Measurements from ENCODE around the gene HOXC13.

Gene HOXC13

GRCh38 chr12:53982648-53983567 lies 44.3 kb downstream of the HOXC13 start:
- DNase-seq: no peak

DNA sequence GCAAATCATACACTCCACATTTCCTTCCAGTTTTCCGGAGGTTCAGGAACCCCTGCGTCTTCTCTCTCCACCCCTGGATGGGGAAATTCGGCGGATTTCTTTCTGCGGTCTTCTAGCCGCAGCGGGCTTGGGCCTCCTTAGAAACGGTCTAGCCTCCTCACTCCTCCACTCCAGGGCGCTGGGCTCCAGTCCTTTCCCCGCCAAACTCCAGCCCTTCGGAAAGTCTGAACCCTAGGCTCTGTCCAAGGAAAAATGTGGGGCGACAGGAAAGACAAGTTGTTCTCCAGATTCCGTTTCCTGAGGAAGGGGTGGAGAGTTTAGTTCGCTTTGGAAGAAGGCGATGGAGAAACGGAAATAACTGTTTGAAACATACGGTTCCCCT lies 44.9 kb downstream of the HOXC13 start:
- no peak for DNase-seq

- no peak for DNase-seq
Measured at GRCh38 chr12:53983950-53984572, 45.4 kb downstream of the HOXC13 start.

- DNase-seq: peak; percentile 95
Measured at GRCh38 chr12:53984901-53985691, 46.5 kb downstream of the HOXC13 start, which contains the start of gene HOXC10. HOXC10 (plus strand) TSS chr12:53985146; CDS start chr12:53985260, 114 bp downstream.

GRCh38 chr12:53985692-53985993 lies 47.0 kb downstream of the HOXC13 start:
- DNase-seq: no peak

GRCh38 chr12:53985994-53986685 lies 47.5 kb downstream of the HOXC13 start:
- no peak for DNase-seq

DNA sequence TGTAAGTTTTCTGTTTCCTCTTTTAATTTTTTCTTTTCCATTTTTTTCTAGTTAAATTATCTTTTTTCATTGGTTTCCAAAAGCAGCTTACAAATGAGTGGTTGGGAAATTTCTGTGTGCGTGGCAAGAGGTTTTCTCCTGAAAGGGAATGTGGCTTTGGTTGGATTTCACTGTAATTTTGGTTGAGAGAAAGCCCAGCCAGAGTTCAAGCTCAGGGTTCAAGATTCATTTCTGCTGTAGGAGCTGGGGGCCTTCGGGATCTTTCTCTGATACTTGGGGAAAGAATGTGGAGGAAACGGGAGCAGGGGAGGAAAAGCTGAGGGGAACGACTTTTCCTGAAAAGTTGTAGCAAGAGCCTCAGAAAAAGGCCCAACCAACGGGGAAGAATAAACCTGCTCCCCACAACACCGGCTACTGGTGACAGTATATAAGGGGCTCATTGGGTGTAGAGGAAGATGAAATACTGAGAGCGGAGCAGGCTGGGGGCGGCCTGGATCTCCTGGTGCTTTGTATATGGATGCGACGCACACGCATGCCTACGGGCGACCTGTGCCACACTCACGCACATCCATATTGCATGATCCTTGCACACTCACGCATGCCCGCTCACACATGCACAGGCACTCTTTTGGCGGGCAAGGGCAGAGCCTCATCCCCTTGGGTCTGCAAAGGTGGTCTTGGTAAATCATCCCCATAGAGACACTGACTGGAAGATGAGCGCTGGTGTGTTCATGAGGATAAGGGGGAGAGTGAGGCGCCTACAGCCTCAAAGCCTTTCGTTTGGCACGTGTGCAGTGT lies 48.3 kb downstream of the HOXC13 start:
- DNase-seq: no peak

- DNase-seq: no peak
Measured at GRCh38 chr12:53987787-53988230, 49.2 kb downstream of the HOXC13 start.

DNA sequence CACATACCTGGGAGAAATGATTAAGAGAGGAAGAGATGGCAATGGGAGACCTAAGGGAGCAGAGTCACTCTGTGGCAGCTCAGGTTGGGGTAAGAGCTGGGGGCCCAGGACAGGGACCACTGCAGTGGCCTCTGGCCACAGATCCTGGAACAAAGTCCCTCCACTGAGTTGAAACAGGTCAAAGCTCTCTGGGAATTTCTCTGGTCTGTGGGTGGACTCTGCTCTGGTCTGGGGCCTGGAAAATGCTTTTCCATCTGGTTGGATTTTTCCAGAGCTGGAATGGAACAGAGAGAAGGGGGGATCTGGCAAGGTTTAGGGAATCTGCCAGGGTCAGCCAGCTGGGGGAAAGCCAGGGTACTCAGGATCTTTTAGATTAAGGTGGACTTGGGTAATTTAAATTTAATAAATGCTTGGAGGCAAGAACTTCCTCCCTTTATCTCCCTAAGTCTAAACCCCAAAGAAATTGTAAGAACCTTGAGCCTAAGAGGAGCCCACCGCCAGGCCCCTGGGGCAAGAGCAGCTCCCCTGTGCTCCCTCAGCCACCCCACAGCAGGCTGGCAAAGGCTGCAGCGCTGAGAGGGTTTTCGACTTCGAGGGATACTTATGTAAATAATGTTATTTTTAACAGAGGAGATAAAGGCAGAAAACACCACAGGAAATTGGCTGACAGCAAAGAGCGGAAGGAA lies 50.1 kb downstream of the HOXC13 start:
- DNase-seq: no peak

DNA sequence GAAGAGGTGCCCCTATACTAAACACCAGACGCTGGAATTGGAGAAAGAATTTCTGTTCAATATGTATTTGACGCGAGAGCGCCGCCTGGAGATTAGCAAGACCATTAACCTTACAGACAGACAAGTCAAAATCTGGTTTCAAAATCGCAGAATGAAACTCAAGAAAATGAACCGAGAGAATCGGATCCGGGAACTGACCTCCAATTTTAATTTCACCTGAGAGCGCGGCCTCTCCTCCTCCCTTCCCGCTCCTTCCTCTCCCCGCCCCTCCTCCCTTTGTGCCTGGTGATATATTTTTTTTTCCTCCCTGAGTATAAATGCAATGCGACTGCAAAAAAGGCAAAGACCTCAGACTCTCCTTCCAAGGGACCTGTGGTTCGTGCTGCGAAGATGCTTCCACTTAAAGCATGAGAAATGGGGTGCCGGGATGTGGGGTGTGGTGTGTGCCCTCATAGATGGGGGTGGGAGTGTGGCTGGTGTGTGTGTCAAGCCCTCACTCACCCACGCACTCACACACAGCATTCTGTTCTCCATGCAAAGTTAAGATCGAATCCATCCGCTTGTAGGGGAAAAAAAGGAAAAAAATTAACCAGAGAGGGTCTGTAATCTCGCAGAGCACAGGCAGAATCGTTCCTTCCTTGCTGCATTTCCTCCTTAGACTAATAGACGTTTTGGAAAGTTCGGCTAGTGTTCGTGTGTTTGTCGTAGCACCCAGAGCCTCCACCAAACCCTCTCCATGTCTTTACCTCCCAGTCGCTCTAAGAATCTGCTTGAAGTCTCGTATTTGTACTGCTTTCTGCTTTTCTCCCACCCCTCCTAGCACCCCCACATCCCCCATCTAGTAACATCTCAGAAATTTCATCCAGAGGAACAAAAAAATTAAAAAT lies 50.8 kb downstream of the HOXC13 start:
- DNase-seq: peak; percentile 50

DNA sequence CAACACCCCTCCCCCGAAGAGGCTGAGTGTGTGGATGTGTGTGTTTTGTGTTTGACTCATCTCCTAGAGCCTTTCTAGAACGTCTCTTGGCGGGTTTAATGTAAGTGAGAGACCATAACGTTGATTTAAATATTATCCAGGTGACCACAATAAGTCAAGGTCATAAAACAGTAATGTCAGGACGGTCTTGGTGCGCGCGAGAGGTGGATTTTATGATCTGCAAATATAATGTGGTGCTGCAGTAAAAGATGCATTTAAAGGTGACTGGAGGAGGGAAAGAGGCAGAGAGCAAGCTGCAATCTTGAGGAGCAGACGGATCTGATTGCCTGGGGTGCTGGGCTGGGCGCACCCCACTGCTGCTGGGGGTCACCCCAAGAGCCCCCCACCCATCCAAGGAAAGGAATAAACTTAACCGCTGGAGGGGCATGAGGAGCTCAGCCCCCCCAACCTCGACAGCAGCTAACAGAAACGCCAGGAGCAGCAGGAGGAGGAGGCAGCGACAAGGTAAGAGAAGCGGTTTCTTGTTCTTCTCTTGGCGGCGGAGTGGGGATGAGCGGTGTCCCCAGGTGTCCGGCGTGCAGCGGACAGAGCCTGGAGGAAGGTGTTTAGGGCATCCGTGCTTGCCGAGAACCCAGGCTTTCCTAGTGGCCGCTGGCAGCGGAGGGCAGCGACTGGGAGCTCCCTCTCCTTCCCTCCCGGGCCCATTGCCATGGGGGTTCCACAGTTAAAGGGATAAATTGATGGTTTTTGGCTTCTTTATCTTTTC lies 51.9 kb downstream of the HOXC13 start:
- no peak for DNase-seq

DNA sequence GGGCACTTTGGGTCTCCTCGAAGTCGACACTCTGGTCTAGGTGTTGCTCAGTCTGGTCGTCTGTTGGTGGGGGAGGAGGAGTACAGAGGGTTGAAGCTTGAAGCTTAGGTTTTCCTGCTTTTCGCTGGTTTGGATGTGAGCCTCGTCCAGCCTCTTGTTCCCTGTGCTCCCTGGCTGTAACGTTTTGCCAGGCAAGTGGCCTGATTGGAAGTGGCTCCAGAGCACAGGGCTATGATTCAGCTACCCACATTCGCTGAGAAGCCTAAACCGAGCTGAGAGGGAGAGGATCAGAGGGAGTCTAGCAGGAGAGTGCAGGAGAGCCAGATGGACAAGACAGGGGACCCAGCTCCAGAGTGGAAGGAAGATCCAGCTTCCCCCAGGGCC lies 52.4 kb downstream of the HOXC13 start:
- no peak for DNase-seq

DNA sequence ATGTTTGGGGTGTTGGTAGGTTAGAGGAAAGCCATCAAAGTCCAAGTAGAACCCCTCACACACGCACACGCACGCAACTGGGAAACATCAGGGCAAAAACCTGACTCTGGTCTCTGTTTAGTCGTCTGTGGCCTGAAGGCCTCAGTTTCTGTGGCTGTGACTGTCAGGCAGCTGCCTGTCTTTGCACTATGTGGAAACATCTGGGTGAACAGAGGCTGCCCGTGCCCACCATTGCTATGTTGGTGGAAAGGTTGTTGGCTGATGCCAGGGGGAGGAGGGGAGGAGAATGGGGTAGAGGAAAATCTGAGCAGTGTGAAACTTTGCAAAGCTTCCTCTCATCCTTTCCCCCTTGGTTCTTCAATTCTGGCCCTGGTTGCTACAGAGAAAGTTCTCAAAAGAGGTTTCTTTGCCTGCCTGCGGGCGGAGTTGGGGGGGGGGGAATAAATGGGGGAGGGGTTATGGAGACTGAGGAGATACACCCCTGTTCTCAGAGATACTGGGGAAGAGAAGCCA lies 53.8 kb downstream of the HOXC13 start:
- DNase-seq: no peak

GRCh38 chr12:53993162-53994008 lies 54.8 kb downstream of the HOXC13 start:
- DNase-seq: no peak

DNA sequence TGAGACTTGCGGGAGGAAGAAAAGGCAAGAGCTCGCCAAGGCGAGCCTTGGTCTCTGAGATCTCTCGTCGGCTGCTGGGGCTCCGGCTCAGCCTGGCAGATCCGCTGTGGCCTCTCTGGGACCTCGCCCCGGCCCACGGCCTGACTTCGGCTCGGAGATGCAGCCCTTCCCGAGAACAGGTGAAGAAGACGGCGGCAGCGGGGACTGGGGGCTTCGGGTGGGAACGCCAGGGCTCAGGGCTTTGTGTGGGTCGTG lies 55.3 kb downstream of the HOXC13 start:
- no peak for DNase-seq

- DNase-seq: no peak
Measured at GRCh38 chr12:53994264-53995001, 55.8 kb downstream of the HOXC13 start.

GRCh38 chr12:53995002-53995377 lies 56.4 kb downstream of the HOXC13 start:
- peak; percentile 34 for DNase-seq
